AG04450 (cell line): Measurements from ENCODE around the gene TBATA. TPM values are rescaled to one million over a fixed set of nuclear protein-coding genes. Genes with fewer than 3 reads are reported as not detected.

Experiments
- polyA plus RNA-seq: library from polyadenylated mRNA; depleted of rRNA; stranded (reverse); fragments of >200 nt; gene quantifications from 2 replicates; pipeline ENCODE4 v1.2.3, GENCODE V29; 2011; rRNA removed
- small RNA-seq: library from RNA; depleted of rRNA; stranded (forward); fragments of <200 nt; gene quantifications from one replicate; pipeline ENCODE3, GENCODE V24; 2012; ENCODE audit warnings: low read depth; ENCODE audit not compliant: insufficient read length

The TBATA gene
- polyA plus RNA-seq, 1 experiment = not detected

Small RNAs within 50 kb of the gene (small RNA-seq; reads per million reads assigned to genes)
- not detected for gene RPS26P40

Other genes with a start within 250 kb of the TBATA start
- not detected in 2 replicates for gene PRF1, start 182.6 kb downstream of the TBATA start, polyA plus RNA-seq
- gene ADAMTS14, start 112.9 kb downstream of the TBATA start, polyA plus RNA-seq = 2.9 and 4.6 TPM in 2 replicates
- 30.1 and 30.8 TPM in 2 replicates for gene SGPL1, start 30.6 kb upstream of the TBATA start, polyA plus RNA-seq
- gene PCBD1, start 103.2 kb upstream of the TBATA start, polyA plus RNA-seq = 41.3 and 47.1 TPM in 2 replicates